Endodermal cell (in vitro differentiated cells): ENCODE results near the gene TMEM132A. TPM values are rescaled to one million over a fixed set of nuclear protein-coding genes. Genes with fewer than 3 reads are reported as not detected.

ENCODE experiments used
- DNase-seq: peaks from one replicate; pipeline ENCODE4 v3.0.0-alpha.2; 2017
- H3K27ac ChIP-seq: 2 replicates; pipeline ENCODE4 v1.5.1; 2013; ENCODE audit warnings: mild to moderate bottlenecking, low read depth, low read length, moderate library complexity
- H3K27me3 ChIP-seq: 2 replicates; pipeline ENCODE4 v1.6.1; 2013; ENCODE audit warnings: mild to moderate bottlenecking, low read length, moderate library complexity; ENCODE audit not compliant: insufficient read depth, control insufficient read depth, poor library complexity, severe bottlenecking
- H3K36me3 ChIP-seq: 2 replicates; pipeline ENCODE4 v1.7.0; 2013; ENCODE audit warnings: mild to moderate bottlenecking, low read length, moderate library complexity; ENCODE audit not compliant: control insufficient read depth, insufficient read depth
- H3K4me1 ChIP-seq: one replicate; pipeline ENCODE4 v1.7.0; 2013; ENCODE audit warnings: low read length; ENCODE audit not compliant: control insufficient read depth, insufficient read depth
- H3K4me3 ChIP-seq: 2 replicates; pipeline ENCODE4 v1.5.1; 2013; ENCODE audit warnings: mild to moderate bottlenecking, low read length, moderate library complexity
- H3K9ac ChIP-seq: 2 replicates; pipeline ENCODE4 v1.6.1; 2013; ENCODE audit warnings: mild to moderate bottlenecking, low read length, moderate library complexity; ENCODE audit not compliant: poor library complexity, severe bottlenecking; ENCODE audit errors: extremely low read depth
- H3K9me3 ChIP-seq: 2 replicates; pipeline ENCODE4 v1.6.1; 2013; ENCODE audit warnings: mild to moderate bottlenecking, low read length, moderate library complexity; ENCODE audit not compliant: control insufficient read depth
- H3K27ac Mint-ChIP-seq: 2 replicates; pipeline ENCODE4 v1.8.0; 2020; ENCODE audit warnings: mixed read lengths
- H3K27me3 Mint-ChIP-seq: 2 replicates; pipeline ENCODE4 v1.8.0; 2021; ENCODE audit warnings: mild to moderate bottlenecking, mixed read lengths; ENCODE audit not compliant: insufficient read depth
- H3K36me3 Mint-ChIP-seq: 2 replicates; pipeline ENCODE4 v1.8.0; 2020; ENCODE audit warnings: low read depth, mixed read lengths
- H3K4me1 Mint-ChIP-seq: 2 replicates; pipeline ENCODE4 v1.8.0; 2020; ENCODE audit warnings: mixed read lengths
- H3K4me3 Mint-ChIP-seq: 2 replicates; pipeline ENCODE4 v1.8.0; 2020; ENCODE audit warnings: mild to moderate bottlenecking, moderate library complexity, mixed read lengths
- H3K9me3 Mint-ChIP-seq: 2 replicates; pipeline ENCODE4 v1.8.0; 2020; ENCODE audit warnings: mild to moderate bottlenecking, mixed read lengths
- CTCF ChIP-seq: fragments of 200-600 bp; sonication (generic); conservative IDR thresholded peaks from 2 replicates; pipeline ENCODE4 v1.5.0; 2021; ENCODE audit warnings: antibody characterized with exemption, mild to moderate bottlenecking
- WGBS, 2 experiments: methylation state at CpG; one replicate each; pipeline versions ENCODE4 v1.1.5 to v1.1.7; 2013; ENCODE audit warnings: missing lambda C conversion rate in 2 of 2, mixed read lengths in 1 of 2; ENCODE audit not compliant: insufficient coverage in 1 of 2, insufficient read length in 1 of 2; 5-methylcytosine and 5-hydroxymethylcytosine counted together
- total RNA-seq, 2 donors: library from RNA; stranded (reverse); fragmentation: NEBNext Ultra II Directional in 1 of 2; extraction: Animal tissue kit (Norgen Biotek cat#: 25700) in 1 of 2; gene quantifications; 2 replicates in 1 of 2; 3 replicates in 1 of 2; pipeline ENCODE4 v1.2.1, GENCODE V29; 2021

TMEM132A gene
- total RNA-seq, 2 donors from 2014 or later = 135 to 140 TPM

- peaks cover 6% of the 10 kb centered on the region for H3K36me3 Mint-ChIP-seq
- no peak overlapping the region for H3K27ac ChIP-seq
- H3K9me3 Mint-ChIP-seq = no peaks in the 10 kb centered on the region
- H3K4me1 ChIP-seq = no peaks in the 10 kb centered on the region
- no peaks in the 10 kb centered on the region for H3K27me3 ChIP-seq
- H3K9me3 ChIP-seq = no peaks in the 10 kb centered on the region
- TF ChIP-seq CTCF = no peak
- 94 to 95% methylated on average over 6 to 7 of the region's 7 CpGs for WGBS, 2 experiments
- H3K4me3 Mint-ChIP-seq = no peak overlapping the region
- H3K27ac Mint-ChIP-seq = no peak overlapping the region
- H3K9ac ChIP-seq = no peak overlapping the region
- H3K4me3 ChIP-seq = no peak overlapping the region
- H3K36me3 ChIP-seq = no peaks in the 10 kb centered on the region
- peaks cover 2% of the 10 kb centered on the region for H3K4me1 Mint-ChIP-seq
- no peak for DNase-seq
- no peaks in the 10 kb centered on the region for H3K27me3 Mint-ChIP-seq
Measured at GRCh38 chr11:60939301-60939700, 15.0 kb downstream of the TMEM132A start.

GRCh38 chr11:60939855-60940254 lies 15.6 kb downstream of the TMEM132A start:
- Histone ChIP-seq H3K9ac (no peak overlapping the region), H3K4me3 (no peak overlapping the region), H3K4me1 (no peaks in the 10 kb centered on the region), H3K27ac (no peak overlapping the region), H3K36me3 (no peaks in the 10 kb centered on the region), H3K9me3 (no peaks in the 10 kb centered on the region), H3K27me3 (no peaks in the 10 kb centered on the region)
- Mint-ChIP-seq H3K36me3 (peaks cover 6% of the 10 kb centered on the region), H3K9me3 (no peaks in the 10 kb centered on the region), H3K4me3 (no peak overlapping the region), H3K27ac (no peak overlapping the region), H3K27me3 (peaks cover under 1% of the 10 kb centered on the region), H3K4me1 (peaks cover 2% of the 10 kb centered on the region)
- no peak for DNase-seq
- TF ChIP-seq CTCF = no peak
- 98 to 100% methylated on average over 1 to 2 of the region's 2 CpGs for WGBS, 2 experiments

GRCh38 chr11:60941371-60942119 lies 17.3 kb downstream of the TMEM132A start:
- no peak for TF ChIP-seq CTCF
- no peaks in the 10 kb centered on the region for H3K9me3 Mint-ChIP-seq
- H3K4me1 Mint-ChIP-seq = peaks cover 2% of the 10 kb centered on the region
- peaks cover 13% of the 10 kb centered on the region for H3K27me3 Mint-ChIP-seq
- Histone ChIP-seq H3K27me3 (peaks cover 3% of the 10 kb centered on the region), H3K4me3 (no peak overlapping the region), H3K9me3 (no peaks in the 10 kb centered on the region), H3K27ac (no peak overlapping the region), H3K4me1 (no peaks in the 10 kb centered on the region), H3K36me3 (no peaks in the 10 kb centered on the region), H3K9ac (no peak overlapping the region)
- no peak overlapping the region for H3K4me3 Mint-ChIP-seq
- H3K36me3 Mint-ChIP-seq = no peaks in the 10 kb centered on the region
- 91 to 100% methylated on average over 1 to 6 of the region's 6 CpGs for WGBS, 2 experiments
- no peak for DNase-seq
- no peak overlapping the region for H3K27ac Mint-ChIP-seq
